Glomerular endothelial cell (primary cell): ENCODE measurements around the gene YLPM1. TPM values are rescaled to one million over a fixed set of nuclear protein-coding genes. Genes with fewer than 3 reads are reported as not detected.

Experiments used
- DNase-seq: peaks from one replicate; pipeline ENCODE4 v3.0.0-alpha.2; 2011; ENCODE audit warnings: low read depth, low spot score; ENCODE audit errors: extremely low read depth
- total RNA-seq: library from RNA; depleted of rRNA; stranded (reverse); fragments of >200 nt; gene quantifications from 2 replicates; pipeline ENCODE4 v1.2.3, GENCODE V29; 2015

Gene YLPM1
- total RNA-seq, 1 donor from 2014 or later = 62.5 TPM

DNA sequence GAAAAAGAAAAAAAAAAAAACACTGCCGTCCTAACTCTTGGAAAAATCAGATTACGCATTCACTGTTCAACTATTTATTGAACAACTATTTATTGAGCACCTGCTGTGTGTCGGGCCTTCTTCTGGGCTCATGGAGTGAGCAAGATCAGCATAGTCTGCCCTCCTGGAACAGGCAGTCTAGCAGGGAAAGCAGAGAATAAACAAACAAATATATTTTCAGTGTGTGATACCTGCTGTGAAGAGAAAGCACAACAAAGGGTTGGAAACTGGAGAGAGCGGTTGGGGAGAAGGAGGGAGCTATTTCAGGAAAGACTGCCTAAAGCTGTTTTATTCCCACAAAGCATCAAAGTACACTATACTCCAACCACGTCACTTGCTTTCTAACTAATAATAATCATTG is 102.0 kb downstream of the YLPM1 start:
- DNase-seq = no peak

DNA sequence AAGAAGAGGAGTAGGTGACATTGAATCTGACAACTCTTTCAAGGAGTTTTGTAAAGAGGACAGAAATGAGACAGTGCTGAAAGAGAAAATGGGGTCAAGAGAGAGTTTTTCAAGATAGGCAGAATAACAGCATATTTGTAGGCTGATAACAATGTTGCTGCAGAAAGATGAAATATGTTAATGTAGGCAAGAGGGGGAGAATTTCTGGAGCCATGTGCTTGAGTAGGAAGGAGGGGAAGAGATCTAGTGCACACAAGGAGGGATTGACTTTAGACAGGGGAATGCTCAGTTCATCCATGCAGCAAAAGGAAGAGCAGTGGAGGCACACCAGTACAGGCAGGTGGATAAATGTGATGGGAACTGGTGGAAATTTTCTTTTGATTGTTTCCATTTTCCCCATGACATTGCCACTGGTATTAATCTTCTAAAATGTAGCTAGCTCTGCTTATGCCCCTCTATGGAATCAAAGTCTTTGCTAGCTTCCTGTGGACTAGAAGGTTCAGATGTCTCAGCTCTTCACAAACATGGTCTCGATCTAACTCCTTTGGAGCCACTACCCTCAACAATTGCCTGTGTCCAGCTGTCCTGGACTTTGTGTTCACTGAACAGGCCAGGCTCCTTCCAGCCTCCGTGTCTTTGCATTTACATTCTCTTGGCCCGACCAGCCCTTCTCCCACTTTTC is 103.7 kb downstream of the YLPM1 start:
- no peak for DNase-seq

DNA sequence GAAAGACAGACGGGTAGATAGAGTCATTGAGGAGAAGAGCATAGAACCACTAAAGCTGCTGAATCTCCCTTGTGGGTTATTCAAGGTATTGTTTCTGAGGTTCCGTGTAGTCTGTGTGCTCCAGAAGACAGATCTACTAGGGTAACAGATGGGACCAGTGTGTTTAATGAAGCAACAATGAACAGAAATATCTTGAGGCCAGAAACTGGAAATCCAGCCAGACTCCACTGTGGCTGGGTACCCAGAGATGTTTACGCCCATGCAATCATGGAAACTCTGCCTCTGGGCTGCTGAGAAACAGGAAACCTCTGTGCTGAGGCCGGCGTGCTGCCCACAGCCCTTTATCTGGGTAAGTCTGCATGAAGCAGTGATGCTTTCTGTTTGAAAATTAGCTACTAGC is 104.6 kb downstream of the YLPM1 start:
- DNase-seq = no peak

- no peak for DNase-seq
Observed at GRCh38 chr14:74868739-74869138, 105.6 kb downstream of the YLPM1 start.

DNA sequence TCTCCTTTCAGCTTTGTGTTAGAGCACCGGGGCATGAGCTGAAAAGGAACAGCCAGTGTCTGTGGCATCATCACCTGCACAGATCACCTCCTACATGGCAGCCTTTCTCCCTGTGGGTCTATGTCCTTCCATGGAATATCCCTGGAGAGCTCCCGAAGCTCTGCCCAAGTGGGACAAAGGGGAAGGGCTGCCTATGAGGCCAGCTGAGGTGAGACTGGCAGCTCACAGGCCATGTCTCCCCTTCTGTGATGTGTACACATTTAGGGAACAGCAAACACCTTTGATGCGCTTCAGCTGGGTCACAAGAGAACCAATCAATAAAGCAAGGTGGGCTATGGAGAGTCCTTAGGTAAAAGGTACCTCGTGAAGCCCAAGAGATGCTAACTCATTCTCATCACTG is 108.7 kb downstream of the YLPM1 start:
- DNase-seq = no peak

GRCh38 chr14:74875204-74875603 is 112.1 kb downstream of the YLPM1 start:
- DNase-seq = no peak

- no peak for DNase-seq
Observed at GRCh38 chr14:74875941-74876913, 113.1 kb downstream of the YLPM1 start, which contains the start of gene PROX2. PROX2 (minus strand) TSS chr14:74876145; CDS start chr14:74863834, 12,311 bp downstream.

DNA sequence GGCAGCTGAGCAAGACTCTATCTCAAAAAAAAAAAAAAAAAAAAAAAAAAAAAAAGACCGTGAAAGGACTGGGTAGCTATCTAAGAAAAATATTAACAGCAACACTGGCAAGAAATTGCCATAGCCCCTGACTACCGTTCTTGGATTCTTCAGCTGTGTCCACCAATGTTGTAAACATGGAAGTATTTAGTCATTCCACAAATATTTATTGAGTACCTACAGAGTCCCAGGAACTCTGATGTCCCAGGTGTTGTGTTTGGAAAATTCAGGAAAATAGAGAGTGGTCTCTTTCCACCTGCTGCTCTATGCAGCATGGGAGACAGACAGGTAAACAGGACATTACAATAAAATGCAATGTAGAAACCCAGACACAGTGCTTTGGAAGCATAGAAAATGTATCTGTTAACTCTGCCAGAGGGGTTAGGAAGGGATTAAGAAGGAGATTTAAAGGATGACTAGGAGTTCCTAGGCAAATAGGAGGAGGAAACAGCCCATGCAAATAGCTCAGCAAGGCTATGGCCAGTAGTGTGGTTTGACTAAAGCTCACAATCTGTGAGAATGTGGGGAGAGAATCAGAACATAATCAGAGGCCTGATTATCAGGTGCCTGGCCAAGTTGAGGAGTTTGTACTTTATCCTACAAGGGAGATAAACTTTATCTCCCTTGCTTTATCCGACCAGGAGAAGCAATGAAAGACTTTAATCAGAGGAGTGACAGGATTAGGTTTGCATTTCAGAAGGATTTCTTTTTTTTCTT is 116.5 kb downstream of the YLPM1 start:
- DNase-seq = no peak

DNA sequence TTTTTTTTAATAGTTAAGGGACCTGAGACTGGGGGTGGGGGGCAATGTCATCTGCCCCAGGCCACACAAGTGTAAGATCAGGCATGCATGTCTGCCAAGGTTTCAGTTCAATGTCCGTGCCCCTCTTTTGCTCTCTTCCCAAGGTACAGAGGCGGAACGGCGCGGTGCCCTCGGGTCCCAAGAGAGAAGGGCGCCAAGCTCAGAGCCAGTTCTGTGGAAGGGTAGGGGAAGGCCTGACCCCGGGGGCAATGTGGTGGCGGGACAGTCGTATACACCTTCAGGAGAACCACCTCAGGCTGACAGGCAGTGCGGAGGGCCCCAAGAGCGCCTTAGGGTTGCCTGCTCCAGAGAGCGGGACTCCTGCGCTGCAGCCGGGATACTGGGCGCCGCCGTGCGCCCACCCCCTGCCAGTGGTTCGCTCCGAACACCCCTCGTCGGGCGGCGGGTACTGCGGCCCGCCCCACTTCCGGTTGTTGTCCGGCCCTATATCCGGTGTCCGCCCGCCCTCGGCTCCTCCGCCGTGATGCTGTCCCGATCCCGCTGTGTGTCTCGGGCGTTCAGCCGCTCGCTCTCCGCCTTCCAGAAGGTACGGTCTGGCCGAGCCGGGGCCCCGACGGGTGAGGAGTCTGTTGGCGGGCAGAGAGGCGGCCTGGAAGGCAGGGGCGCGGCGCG is 118.5 kb downstream of the YLPM1 start, which contains the start of gene DLST:
TSS of gene DLST (plus strand) at position 486 of the 672 bp plus-strand sequence. CDS start at position 524, 38 bp downstream.
- DNase-seq = no peak

- DNase-seq = peak; percentile 14
Observed at GRCh38 chr14:74882103-74882920, 119.2 kb downstream of the YLPM1 start.

Other genes starting within 250 kb of the YLPM1 start
- 251 and 261 TPM in 2 replicates for gene LTBP2, start 151.1 kb upstream of the YLPM1 start, total RNA-seq
- gene AREL1, start 50.2 kb upstream of the YLPM1 start, total RNA-seq = 27.9 and 44.4 TPM in 2 replicates
- 33.1 and 36.5 TPM in 2 replicates for gene FCF1, start 50.2 kb upstream of the YLPM1 start, total RNA-seq
- gene PROX2, start 112.8 kb downstream of the YLPM1 start, total RNA-seq = not detected in 2 replicates
- 72.8 and 98.4 TPM in 2 replicates for gene DLST, start 118.6 kb downstream of the YLPM1 start, total RNA-seq
- gene RPS6KL1, start 159.9 kb downstream of the YLPM1 start, total RNA-seq = 18.6 and 25.7 TPM in 2 replicates
- 373 and 529 TPM in 2 replicates for gene PGF, start 192.3 kb downstream of the YLPM1 start, total RNA-seq
- gene EIF2B2, start 239.6 kb downstream of the YLPM1 start, total RNA-seq = 118 and 158 TPM in 2 replicates